GM12891 (cell line): ENCODE measurements around the gene FHL1. TPM values are rescaled to one million over a fixed set of nuclear protein-coding genes. Genes with fewer than 3 reads are reported as not detected.
A peak's percentile ranks its signal among the peaks of the same experiment; 100 is the strongest.
"Not testable (repeated sequence)": the region's sequence is repeated elsewhere in the genome, so short reads cannot be mapped to it uniquely, and the experiment has no call there.

Source experiments
- DNase-seq: peaks from one replicate; pipeline ENCODE4 v3.0.0; 2011; ENCODE audit warnings: low spot score; ENCODE audit not compliant: insufficient read length
- FAIRE-seq: peaks from 2 replicates; lab custom pipeline; 2011; peaks lifted over from hg19 to GRCh38; lab: Jason Lieb, UNC
- PAX5 ChIP-seq: IDR thresholded peaks from 2 replicates; pipeline ENCODE4 v1.6.1; 2011; ENCODE audit warnings: low read length, moderate library complexity, mild to moderate bottlenecking; ENCODE audit not compliant: insufficient read depth, severe bottlenecking
- POLR2A ChIP-seq: IDR thresholded peaks from 2 replicates; pipeline ENCODE4 v1.6.1; 2011; ENCODE audit warnings: low read depth, low read length, control low read depth
- POLR2AphosphoS5 ChIP-seq: IDR thresholded peaks from 2 replicates; pipeline ENCODE4 v1.6.1; 2011; ENCODE audit warnings: low read depth, low read length, control low read depth
- POU2F2 ChIP-seq: IDR thresholded peaks from 2 replicates; pipeline ENCODE4 v1.6.1; 2011; ENCODE audit warnings: low read depth, mild to moderate bottlenecking, control low read depth, low read length, moderate library complexity
- SPI1 ChIP-seq: IDR thresholded peaks from 2 replicates; pipeline ENCODE4 v1.6.1; 2011; ENCODE audit warnings: low read depth, low read length, control low read depth
- TAF1 ChIP-seq: IDR thresholded peaks from 2 replicates; pipeline ENCODE4 v1.6.1; 2011; ENCODE audit warnings: low read depth, low read length, control low read depth
- polyA plus RNA-seq: library from polyadenylated mRNA; unstranded; fragments of >200 nt; gene quantifications from one replicate; pipeline ENCODE4 v1.2.1, GENCODE V29; 2012; ENCODE audit warnings: low read depth, missing spikeins, inconsistent platforms; ENCODE audit not compliant: missing spikeins

Gene FHL1
- 2.1 TPM for polyA plus RNA-seq

DNA sequence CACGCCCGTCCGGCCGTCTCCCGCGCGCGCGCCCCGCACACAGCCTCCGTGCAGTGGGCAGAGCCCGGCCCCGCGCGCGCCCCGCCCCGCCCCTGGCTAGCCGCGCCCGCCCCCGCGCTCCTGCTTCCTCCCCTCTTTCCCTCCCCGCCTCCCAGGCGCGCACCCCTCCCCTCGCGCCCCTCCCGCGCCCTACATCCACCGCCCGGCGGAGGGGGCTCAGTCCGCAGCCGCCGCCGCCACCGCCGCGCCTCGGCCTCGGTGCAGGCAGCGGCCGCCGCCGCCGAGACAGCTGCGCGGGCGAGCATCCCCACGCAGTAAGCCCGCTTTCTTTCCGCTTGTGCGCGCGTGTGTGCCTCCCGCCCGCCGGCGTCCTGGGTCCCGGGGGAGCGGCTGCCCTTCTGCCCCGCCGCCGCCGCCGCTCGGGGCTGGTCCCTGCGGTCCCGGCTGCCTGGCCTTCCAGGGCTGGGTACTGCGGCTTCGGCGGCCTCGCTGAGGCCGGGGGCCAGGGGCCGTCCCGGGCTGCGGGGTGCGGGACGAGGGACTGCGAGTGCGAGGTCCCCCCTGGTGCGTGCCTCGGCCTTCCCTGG, at the start of gene FHL1:
TSS of gene FHL1 (plus strand) at position 219 of the 587 bp plus-strand sequence.
- FAIRE-seq (no peak), DNase-seq (peak; percentile 27)
- TF ChIP-seq TAF1 (no peak), PAX5 (no peak), POLR2A (no peak), SPI1 (no peak), POU2F2 (no peak), POLR2AphosphoS5 (no peak)

DNA sequence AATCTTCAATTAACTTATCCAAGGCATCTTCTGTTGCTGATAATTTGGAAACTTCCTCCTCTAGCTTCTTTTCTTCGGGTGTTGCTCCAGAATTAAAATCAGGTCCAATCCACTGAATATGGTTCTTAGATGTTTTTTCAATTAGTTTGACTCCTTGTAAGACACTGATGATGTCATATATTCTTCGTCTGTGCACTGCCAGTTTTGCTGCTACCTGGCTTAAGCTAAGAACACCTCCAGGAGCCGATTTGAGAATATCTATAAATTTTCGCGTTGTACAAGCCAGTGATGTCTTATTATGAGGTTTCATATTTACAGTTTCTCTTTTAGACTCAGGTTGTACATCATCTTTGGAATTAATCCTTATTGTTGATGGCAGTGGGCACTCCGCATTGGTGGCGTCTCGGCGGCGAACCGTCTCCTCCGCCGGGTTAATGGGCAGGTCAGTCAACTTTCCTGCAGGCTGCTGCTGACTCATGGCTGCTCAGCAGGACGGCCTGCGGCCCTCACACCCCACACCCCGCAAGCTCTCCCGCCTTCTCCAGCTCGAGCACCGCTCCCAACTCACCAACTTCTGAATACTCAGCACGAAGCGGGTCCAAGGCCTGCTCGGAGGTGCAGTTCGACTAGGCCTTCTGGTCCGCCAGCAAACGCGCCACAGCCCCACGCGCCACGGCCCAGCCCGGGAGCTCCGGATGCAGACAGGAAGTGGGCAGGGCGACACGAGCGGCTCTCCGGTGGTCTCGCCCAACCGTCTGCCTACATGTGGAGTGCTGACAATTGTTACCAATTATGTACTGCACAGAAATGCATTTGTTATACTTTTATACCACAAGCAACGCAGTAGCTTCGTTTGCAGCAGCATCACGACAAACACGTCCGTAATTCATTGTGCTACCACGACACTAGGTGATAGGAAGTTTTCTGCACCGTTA, 49.2 kb upstream of the FHL1 start:
- FAIRE-seq (no peak), DNase-seq (no peak)
- TF ChIP-seq POLR2A (no peak), POU2F2 (no peak), POLR2AphosphoS5 (no peak), PAX5 (no peak), SPI1 (no peak), TAF1 (no peak)

DNA sequence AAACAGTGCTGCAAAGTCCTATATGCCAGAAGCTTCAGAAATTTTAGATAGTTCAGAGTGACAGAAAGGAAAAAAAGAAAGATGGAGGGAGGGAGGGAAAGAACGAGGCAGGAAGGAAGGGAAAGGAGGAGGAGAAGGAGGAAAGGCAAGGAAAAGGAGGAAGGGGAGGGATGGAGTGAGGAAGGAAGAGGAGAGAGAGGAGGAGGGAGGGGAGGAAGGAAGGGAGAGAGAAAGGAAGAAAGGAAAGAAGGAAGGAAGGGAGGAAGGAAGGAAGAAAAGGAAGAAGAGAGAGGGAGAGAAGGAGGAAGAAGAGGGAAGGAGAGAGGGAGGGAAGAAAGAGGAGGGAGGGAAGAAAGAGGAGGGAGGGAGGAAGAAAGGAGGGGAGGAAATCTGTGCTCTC, 42.4 kb upstream of the FHL1 start:
- FAIRE-seq (no peak), DNase-seq (no peak)
- no peak for TF ChIP-seq POU2F2
- no peak for TF ChIP-seq PAX5
- no peak for TF ChIP-seq TAF1
- TF ChIP-seq SPI1: no peak
- no peak for TF ChIP-seq POLR2A

DNA sequence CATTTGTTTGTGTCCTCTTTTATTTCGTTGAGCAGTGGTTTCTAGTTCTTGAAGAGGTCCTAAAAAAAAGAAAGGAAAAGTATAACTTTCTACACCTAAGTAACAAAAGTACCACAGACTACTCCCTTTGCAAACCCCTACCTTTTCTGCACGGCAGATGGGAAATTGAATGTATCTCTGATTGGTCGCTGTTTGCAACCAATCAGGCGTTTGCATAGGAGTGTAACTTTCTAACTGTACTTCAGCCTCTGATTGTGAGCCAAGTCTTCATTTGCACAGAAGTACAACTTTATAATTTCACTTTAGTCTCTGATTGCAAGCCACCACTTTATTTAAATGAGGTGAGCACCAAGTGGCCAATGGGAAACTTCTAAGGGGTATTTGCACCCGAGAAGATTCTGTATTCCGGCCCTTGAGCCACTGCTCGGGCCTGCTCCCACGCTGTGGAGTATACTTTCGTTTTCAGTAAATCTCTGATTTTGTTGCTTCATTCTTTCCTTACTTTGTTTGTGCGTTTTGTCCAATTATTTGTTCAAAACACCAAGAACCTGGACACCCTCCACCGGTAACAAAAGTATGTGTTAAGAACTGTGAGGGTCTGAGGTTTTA, 40.3 kb upstream of the FHL1 start:
- DNase-seq: no peak
- TF ChIP-seq POLR2A: no peak
- no peak for TF ChIP-seq POU2F2
- no peak for FAIRE-seq

GRCh38 chrX:136108905-136109304, 38.4 kb upstream of the FHL1 start:
- DNase-seq, FAIRE-seq: not testable (repeated sequence)

DNA sequence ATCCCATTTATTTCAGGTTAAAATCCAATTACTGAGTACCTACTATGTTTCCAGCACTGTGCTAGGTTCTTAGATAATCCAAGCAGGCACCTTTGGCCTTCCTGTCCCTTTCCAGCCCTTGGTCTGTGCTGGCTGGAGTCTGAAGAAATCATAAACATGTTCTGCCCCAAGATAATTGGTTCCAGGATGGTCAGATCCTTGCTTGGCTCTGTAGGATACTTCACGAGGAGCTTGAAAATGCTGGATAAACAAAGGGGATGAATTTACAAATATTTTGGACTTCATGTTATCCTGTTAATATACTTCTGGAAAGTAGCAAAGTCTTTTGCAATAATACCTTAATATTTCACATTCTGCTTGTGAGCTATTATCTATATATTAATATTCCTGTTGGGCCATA, 35.0 kb upstream of the FHL1 start:
- FAIRE-seq: no peak
- no peak for TF ChIP-seq PAX5
- no peak for TF ChIP-seq POLR2AphosphoS5
- no peak for TF ChIP-seq SPI1
- TF ChIP-seq TAF1: no peak
- TF ChIP-seq POLR2A: no peak
- no peak for TF ChIP-seq POU2F2
- DNase-seq: no peak

DNA sequence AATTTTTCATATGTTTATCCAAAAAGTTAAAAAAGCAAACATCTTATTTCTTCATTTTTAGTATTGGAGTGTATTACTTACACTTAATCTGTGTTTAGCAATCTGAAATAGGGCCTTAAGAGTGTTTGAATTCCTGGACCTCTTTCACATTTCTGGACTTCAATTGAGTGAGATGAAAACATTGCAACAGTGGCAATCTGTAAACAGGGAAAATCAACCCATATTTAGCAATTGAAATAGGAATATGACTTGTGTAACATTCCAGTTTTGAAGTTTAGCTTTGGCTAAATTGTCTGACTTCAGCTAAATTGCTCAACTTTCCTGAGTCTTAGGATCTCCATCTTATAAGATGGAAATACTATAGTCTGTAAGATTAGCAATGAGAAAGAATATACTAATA, 34.6 kb upstream of the FHL1 start:
- FAIRE-seq (no peak), DNase-seq (no peak)
- no peak for TF ChIP-seq SPI1
- no peak for TF ChIP-seq POLR2AphosphoS5
- no peak for TF ChIP-seq POLR2A
- TF ChIP-seq POU2F2: no peak

- no peak for FAIRE-seq
- DNase-seq: no peak
- no peak for TF ChIP-seq TAF1
- no peak for TF ChIP-seq PAX5
- TF ChIP-seq SPI1: no peak
- no peak for TF ChIP-seq POLR2A
- no peak for TF ChIP-seq POU2F2
- TF ChIP-seq POLR2AphosphoS5: no peak
Measured at GRCh38 chrX:136115126-136115903, 32.0 kb upstream of the FHL1 start.

DNA sequence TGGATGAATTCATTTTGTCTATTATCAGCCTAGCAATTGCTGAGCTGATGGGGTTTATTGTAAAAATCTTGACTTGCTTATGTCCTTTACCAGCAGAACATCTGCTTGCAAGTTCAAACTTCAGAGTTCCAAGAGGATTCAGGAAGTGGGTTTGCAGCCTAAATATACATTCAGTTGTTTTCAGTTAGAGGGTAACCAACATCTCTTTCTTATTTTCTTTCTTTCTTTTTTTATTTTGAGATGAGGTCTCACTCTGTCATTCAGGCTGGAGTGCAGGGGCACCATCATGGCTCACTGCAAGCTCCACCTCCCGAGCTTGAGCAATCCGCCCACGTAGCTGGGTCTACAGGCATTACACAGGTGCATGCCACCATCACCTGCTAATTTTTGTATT, 31.4 kb upstream of the FHL1 start:
- no peak for FAIRE-seq
- TF ChIP-seq SPI1 (no peak), PAX5 (no peak), POLR2A (no peak), POU2F2 (no peak), POLR2AphosphoS5 (no peak), TAF1 (no peak)
- DNase-seq: no peak
